Measurements from ENCODE around the gene IL10. TPM values are rescaled to one million over a fixed set of nuclear protein-coding genes. Genes with fewer than 3 reads are reported as not detected.
"Not testable (repeated sequence)": the region's sequence is repeated elsewhere in the genome, so short reads cannot be mapped to it uniquely, and the experiment has no call there.

IL10 gene
- total and polyA plus RNA-seq, 2 donors from 2014 or later, result 0.49 to 2.5 TPM

GRCh38 chr1:206784471-206784903 lies 12.2 kb upstream of the IL10 start:
- DNase-seq (no peak), FAIRE-seq (no peak)
- Histone ChIP-seq H3K27me3 (ENCODE audit: control insufficient read depth, insufficient read depth, low read length) (no peaks in the 10 kb centered on the region), H3K36me3 (ENCODE audit: control insufficient read depth in 2 of 3, insufficient read depth in 3 of 3, low read length in 3 of 3) (no peaks in the 10 kb centered on the region), H3K4me3 (ENCODE audit: low read length in 3 of 3) (no peak overlapping the region), H3K9me3 (ENCODE audit: control insufficient read depth in 2 of 3, insufficient read depth in 1 of 3, low read length in 3 of 3) (no peaks in the 10 kb centered on the region), H3K9ac (ENCODE audit: low read length in 3 of 3) (no peak overlapping the region), H3K4me1 (ENCODE audit: control insufficient read depth in 2 of 3, insufficient read depth in 2 of 3, low read depth in 1 of 3, low read length in 3 of 3) (no peaks in the 10 kb centered on the region), H3K27ac (ENCODE audit: low read depth in 2 of 2, low read length in 2 of 2) (no peak overlapping the region)
- TF ChIP-seq CTCF (IDR thresholded peaks at IDR 0.05; ENCODE audit: borderline replicate concordance, extremely low read depth, insufficient read depth), result no peak
- intact Hi-C loops (cut with DNase I), result no loop called here

- Histone ChIP-seq H3K36me3 (ENCODE audit: control insufficient read depth in 2 of 3, insufficient read depth in 3 of 3, low read length in 3 of 3) (no peaks in the 10 kb centered on the region), H3K27ac (ENCODE audit: low read depth in 2 of 2, low read length in 2 of 2) (no peak overlapping the region), H3K9ac (ENCODE audit: low read length in 3 of 3) (no peak overlapping the region), H3K27me3 (ENCODE audit: control insufficient read depth, insufficient read depth, low read length) (no peaks in the 10 kb centered on the region), H3K4me3 (ENCODE audit: low read length in 3 of 3) (no peak overlapping the region), H3K4me1 (ENCODE audit: control insufficient read depth in 2 of 3, insufficient read depth in 2 of 3, low read depth in 1 of 3, low read length in 3 of 3) (no peaks in the 10 kb centered on the region), H3K9me3 (ENCODE audit: control insufficient read depth in 2 of 3, insufficient read depth in 1 of 3, low read length in 3 of 3) (no peaks in the 10 kb centered on the region)
- intact Hi-C loops (cut with DNase I), result no loop called here
- FAIRE-seq (no peak), DNase-seq (no peak)
- no peak for TF ChIP-seq CTCF (IDR thresholded peaks at IDR 0.05; ENCODE audit: borderline replicate concordance, extremely low read depth, insufficient read depth)
These were observed 11.2 kb upstream of the IL10 start for GRCh38 chr1:206783506-206783905.

- no peak overlapping the region for H3K4me3 ChIP-seq (ENCODE audit: low read length in 3 of 3)
- H3K36me3 ChIP-seq (ENCODE audit: control insufficient read depth in 2 of 3, insufficient read depth in 3 of 3, low read length in 3 of 3), result no peaks in the 10 kb centered on the region
- FAIRE-seq (no peak), DNase-seq (no peak)
- no peaks in the 10 kb centered on the region for H3K4me1 ChIP-seq (ENCODE audit: control insufficient read depth in 2 of 3, insufficient read depth in 2 of 3, low read depth in 1 of 3, low read length in 3 of 3)
- intact Hi-C loops (cut with DNase I), result no loop called here
- H3K27me3 ChIP-seq (ENCODE audit: control insufficient read depth, insufficient read depth, low read length), result no peaks in the 10 kb centered on the region
- no peak overlapping the region for H3K9ac ChIP-seq (ENCODE audit: low read length in 3 of 3)
- TF ChIP-seq CTCF (IDR thresholded peaks at IDR 0.05; ENCODE audit: borderline replicate concordance, extremely low read depth, insufficient read depth), result no peak
- H3K27ac ChIP-seq (ENCODE audit: low read depth in 2 of 2, low read length in 2 of 2), result no peak overlapping the region
- H3K9me3 ChIP-seq (ENCODE audit: control insufficient read depth in 2 of 3, insufficient read depth in 1 of 3, low read length in 3 of 3), result no peaks in the 10 kb centered on the region
These were observed 10.2 kb upstream of the IL10 start for GRCh38 chr1:206782448-206782847.

GRCh38 chr1:206779638-206780037 lies 7.3 kb upstream of the IL10 start:
- DNase-seq, result no peak
- H3K36me3 ChIP-seq (ENCODE audit: control insufficient read depth in 2 of 3, insufficient read depth in 3 of 3, low read length in 3 of 3), result no peaks in the 10 kb centered on the region
- H3K9ac ChIP-seq (ENCODE audit: low read length in 3 of 3), result no peak overlapping the region
- H3K4me3 ChIP-seq (ENCODE audit: low read length in 3 of 3), result no peak overlapping the region
- H3K27me3 ChIP-seq (ENCODE audit: control insufficient read depth, insufficient read depth, low read length), result no peaks in the 10 kb centered on the region
- TF ChIP-seq CTCF (IDR thresholded peaks at IDR 0.05; ENCODE audit: borderline replicate concordance, extremely low read depth, insufficient read depth), result no peak
- H3K4me1 ChIP-seq (ENCODE audit: control insufficient read depth in 2 of 3, insufficient read depth in 2 of 3, low read depth in 1 of 3, low read length in 3 of 3), result no peaks in the 10 kb centered on the region
- H3K9me3 ChIP-seq (ENCODE audit: control insufficient read depth in 2 of 3, insufficient read depth in 1 of 3, low read length in 3 of 3), result no peaks in the 10 kb centered on the region
- intact Hi-C loops (cut with DNase I), result no loop called here
- H3K27ac ChIP-seq (ENCODE audit: low read depth in 2 of 2, low read length in 2 of 2), result no peak overlapping the region
- FAIRE-seq, result no peak

GRCh38 chr1:206778911-206779310 lies 6.6 kb upstream of the IL10 start:
- H3K36me3 ChIP-seq (ENCODE audit: control insufficient read depth in 2 of 3, insufficient read depth in 3 of 3, low read length in 3 of 3); H3K9me3 ChIP-seq (ENCODE audit: control insufficient read depth in 2 of 3, insufficient read depth in 1 of 3, low read length in 3 of 3); H3K4me1 ChIP-seq (ENCODE audit: control insufficient read depth in 2 of 3, insufficient read depth in 2 of 3, low read depth in 1 of 3, low read length in 3 of 3); H3K4me3 ChIP-seq (ENCODE audit: low read length in 3 of 3); H3K9ac ChIP-seq (ENCODE audit: low read length in 3 of 3); H3K27ac ChIP-seq (ENCODE audit: low read depth in 2 of 2, low read length in 2 of 2); H3K27me3 ChIP-seq (ENCODE audit: control insufficient read depth, insufficient read depth, low read length); intact Hi-C loops (cut with DNase I); DNase-seq; FAIRE-seq: not testable (repeated sequence)

Measured in kidney (tissue), 14 donors.